ENCODE measurements around the gene SGIP1.

Gene SGIP1

GRCh38 chr1:66533804-66534740 lies at the start of gene SGIP1:
Gene SGIP1, plus strand, starts transcription at chr1:66534153. Its CDS starts 206 bp downstream, at chr1:66534359.
- DNase-seq = peak in 54 of 56 donors; percentile 41 to 92 (median 78)

DNA sequence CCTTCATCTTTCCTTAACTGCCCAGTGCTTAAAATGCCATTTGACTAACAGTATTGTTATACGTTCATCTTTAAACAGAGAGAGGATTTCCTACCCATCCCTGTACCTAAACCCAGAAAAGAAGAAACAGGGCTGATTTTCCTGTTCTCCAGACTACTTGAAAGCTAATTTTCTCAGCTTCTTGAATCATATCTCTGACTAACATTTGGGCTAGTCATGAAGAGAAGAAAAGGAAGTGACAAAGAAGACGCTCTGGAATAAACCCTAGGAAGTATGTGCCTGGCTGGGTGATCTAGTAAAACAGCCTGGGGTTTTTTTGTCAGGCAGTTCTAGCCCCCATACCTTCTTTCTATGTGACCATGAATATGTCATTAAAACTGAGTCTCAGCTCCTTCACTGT lies 44.8 kb upstream of the SGIP1 start:
- no peak for DNase-seq

- no peak for DNase-seq
These were observed 43.9 kb upstream of the SGIP1 start for GRCh38 chr1:66489972-66490601.

GRCh38 chr1:66490816-66491215 lies 43.1 kb upstream of the SGIP1 start:
- DNase-seq = no peak

DNA sequence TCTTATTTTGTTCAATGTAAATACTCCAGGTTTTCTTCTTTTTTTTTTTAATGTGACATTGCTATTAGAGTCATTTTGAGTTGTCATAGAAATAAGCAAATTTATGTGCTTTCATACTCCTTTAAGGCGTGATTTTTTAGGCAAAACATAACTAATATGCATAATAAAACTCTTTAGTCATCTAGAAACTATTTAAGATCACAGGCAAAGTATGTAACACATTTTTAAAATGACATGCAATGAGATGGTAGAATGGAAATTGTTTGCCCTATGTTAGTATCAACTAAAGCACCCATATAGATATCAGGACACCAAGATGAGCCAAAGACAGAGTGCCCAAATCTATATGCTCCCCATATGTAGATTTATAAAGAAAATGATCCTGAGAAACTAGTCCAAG lies 41.5 kb upstream of the SGIP1 start:
- DNase-seq = no peak

DNA sequence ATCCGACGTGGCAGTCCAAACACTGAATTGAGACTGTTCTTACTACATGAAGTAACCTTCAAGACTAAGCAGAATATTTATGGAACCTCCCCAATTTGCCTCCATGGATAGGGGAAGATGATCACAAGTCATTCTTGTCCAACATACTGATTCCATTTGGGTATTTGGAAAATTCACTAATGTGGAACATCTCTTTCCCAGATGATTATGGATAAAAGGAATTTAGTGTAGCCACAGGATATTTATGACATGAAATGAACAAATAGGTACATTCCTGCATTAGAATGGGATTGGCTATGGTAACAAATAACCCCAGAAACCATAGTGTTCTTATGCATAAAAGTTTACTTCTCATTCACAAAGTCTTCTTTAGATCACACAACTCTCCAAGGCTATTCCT lies 40.2 kb upstream of the SGIP1 start:
- no peak for DNase-seq

DNA sequence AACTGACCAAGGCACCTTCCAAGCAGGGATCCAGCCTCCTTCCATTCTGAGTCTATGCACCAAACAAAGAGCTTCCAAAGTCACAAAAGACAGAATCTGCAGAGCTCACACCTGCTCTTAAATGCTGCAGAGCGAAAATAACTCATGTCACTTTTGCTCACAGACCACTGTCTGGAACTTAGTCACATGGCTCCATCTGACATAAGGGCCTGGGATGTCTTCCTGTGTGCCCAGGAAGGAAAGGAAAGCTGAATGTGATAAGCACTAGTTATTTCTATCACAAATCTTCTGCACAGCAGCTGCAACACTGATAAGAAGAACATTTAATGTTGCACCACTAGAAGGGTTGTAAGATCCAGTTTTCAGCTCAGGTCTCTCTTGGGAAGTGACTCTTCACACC lies 39.5 kb upstream of the SGIP1 start:
- no peak for DNase-seq

- no peak for DNase-seq
These were observed 38.5 kb upstream of the SGIP1 start for GRCh38 chr1:66495495-66495894.

DNA sequence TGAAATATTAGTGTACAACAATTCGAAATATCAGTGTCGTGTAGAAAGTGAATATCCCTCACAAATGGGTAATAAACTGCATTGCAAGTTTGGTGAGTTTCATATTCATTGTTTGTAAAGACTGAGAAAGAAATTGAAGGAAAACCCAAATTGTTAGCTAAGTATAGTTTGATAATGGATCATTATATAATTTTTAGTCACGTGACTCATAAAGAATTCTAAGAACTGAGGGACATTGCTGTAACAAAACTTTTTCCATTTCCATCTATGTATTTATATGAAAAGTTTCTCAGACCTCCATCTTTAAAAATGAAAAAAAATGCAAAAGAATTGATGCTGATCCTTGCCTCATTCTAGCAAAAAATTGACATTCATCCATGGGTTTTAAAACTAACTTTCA lies 36.0 kb upstream of the SGIP1 start:
- no peak for DNase-seq

DNA sequence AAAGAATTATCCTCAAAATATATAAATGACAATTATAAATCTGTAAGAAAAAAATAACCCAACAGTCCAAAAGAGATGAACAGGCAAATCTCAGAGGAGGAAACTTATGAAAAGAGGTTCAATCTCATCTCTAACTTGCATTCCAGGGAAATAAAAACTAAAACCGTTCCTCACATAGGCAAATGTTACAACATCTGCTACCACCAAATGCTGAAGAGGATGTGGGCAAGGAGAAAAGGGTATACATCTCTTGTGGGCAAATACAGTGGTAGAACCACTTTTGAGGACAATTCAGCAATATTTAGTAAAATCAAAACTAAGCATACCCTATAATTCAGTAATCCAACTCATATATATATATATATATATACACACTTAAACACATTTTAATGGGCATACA lies 33.7 kb upstream of the SGIP1 start:
- no peak for DNase-seq

DNA sequence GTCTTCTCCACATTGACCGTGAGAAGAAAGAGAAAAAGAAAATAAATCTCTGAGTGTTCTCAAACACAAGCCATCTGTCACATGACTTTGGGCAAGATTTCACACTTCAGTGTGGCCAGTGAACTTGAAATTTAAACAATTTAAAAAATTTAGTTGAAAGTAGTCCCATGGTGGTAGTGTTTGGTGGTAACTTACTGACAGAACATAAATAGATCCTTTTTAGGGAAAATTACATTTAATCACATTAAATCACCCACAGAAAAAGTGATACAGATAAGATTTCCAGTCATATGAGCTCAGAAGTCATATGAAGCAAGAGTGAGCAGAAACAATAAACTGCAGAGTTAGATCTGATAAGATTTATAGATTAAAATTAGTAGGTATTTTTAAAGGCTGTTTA lies 31.9 kb upstream of the SGIP1 start:
- DNase-seq = no peak

DNA sequence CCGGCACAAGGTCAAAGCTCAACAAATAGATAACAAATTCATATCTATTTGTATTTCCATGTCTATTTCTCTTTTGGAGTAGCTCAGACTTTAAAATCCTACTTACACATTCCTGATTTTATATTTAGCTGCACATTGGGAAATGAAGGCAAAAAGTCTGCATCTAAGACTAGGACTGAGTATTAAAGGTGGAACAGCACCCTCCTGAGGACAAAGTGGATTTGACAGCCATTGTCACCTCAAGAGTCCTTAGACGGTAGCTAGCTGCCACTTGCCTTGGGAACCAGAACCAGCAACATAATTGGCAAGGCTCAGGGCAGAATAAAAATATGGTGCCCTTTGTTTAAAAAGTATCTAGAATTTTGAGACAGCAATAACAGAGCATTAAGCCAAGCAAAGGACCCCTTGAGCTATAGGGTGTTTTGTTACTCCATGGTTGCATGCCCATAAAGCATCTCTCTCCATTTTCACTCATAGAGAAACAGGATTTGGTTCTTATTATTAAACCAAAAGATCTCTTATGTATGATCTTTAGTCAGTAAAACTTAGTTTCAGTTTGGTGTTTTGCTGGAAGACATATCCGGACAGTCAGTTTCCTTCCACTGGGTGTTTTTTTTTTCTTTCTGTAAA lies 30.0 kb upstream of the SGIP1 start:
- DNase-seq = peak in 28 of 56 donors; percentile 1 to 68 (median 6)

GRCh38 chr1:66505671-66506392 lies 28.1 kb upstream of the SGIP1 start:
- DNase-seq = no peak

DNA sequence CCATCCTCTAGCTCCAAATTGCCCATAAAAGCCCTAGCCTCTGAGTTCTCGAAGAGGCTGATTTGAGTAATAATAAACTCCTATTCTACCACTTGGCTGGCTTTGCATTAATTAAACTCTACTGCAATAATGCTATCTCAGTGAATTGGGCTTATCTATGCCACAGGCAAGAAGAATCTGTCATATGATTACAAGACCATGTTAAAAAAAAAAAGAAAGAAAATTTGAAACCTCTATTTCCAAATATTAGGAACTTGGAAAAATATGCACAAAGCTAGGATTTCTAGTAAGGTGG lies 27.6 kb upstream of the SGIP1 start:
- DNase-seq = no peak

GRCh38 chr1:66506991-66507390 lies 27.0 kb upstream of the SGIP1 start:
- no peak for DNase-seq

DNA sequence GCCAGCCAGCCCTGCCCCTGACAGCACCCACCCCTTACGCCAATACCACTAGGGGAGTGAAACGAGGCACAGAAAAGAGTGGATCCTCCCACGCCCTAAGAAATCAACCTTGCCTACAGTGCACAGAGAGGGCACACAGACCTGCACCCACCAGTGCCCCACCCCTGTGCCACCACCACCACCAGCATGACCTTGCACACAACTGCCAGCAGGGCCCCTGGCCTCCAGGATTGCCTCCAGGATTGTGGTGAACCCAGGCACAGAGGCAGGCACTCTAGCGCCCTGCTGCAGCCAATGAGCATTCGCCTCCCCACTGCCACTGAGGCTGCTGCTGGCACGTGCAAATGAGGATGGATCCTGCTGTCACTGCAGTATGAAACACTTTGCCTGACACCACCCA lies 23.5 kb upstream of the SGIP1 start:
- DNase-seq = no peak

- DNase-seq = no peak
These were observed 22.8 kb upstream of the SGIP1 start for GRCh38 chr1:66511118-66511517.

- no peak for DNase-seq
These were observed 16.0 kb upstream of the SGIP1 start for GRCh38 chr1:66517959-66518358.

DNA sequence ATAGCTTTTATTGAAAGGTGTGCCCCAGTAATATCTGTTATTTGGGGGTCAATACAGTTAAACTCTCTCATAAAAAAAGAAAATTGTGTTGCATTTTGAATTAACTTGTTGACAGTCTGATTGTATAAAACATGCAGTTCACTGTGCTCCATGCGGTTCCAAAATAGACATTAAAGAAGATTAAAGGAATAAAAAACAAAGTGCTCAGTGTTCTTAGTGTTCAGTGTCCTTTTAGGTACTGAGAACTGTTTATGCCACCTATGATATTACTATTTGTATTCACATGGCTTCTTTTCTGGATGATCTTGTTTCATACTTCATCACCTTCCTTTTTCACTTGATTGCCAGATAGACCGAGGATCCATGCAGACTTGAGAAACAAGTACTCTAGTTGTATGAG lies 15.3 kb upstream of the SGIP1 start:
- DNase-seq = no peak

DNA sequence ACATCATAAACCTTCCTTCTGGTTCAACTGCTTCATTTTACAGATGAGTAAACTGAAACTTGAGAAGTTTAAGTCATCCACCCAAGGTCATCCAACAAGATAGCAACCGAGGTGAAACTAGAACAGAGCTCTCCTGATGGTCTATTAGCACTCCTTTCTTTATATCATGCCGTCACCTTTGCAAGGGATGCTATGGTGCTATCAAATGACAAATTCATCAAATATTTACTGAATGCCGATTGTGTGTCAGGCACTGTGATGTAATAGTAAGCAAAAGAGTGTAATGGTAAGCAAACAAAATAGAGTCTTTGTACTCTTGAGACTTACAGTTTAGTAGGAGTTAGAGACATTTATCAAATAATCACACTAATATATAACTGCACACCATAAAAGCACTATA lies 14.0 kb upstream of the SGIP1 start:
- DNase-seq = no peak

DNA sequence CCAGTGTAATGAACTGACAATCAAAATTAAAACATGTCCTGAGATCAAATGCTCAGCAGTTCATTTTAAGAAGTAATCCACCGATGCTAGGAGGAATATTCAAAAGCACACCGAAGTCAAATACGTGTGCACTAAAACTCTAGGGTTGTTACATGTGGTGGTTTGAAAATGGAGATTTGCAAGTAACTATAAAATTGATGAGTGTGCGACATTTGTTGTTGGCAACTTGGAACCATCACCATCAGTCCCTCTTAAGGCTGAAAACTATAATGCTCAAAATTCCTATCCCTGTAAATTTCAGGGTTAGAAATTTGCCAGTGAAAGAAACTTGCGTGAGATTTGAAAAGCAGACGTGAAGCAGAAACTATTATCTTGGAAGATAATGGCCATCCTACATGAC lies 13.3 kb upstream of the SGIP1 start:
- no peak for DNase-seq
